ENCODE results near the gene IGSF11. TPM values are rescaled to one million over a fixed set of nuclear protein-coding genes. Genes with fewer than 3 reads are reported as not detected.

IGSF11 gene
- total and polyA plus RNA-seq, 9 of the 15 experiments (the other 6 are each of a cell fraction or from before 2014, with no cell fraction given) = 1.2 to 2.8 (median 1.7) TPM

- in situ Hi-C loops (cut with MboI) (no loop called here), intact Hi-C loops (cut with micrococcal nuclease) (no loop called here)
- POLR2A ChIA-PET = no interaction called here
- H3K27ac ChIP-seq (ENCODE audit: extremely low read depth, low read depth, low read length) = no peak overlapping the region
- H3K4me1 ChIP-seq (replicated peaks in 1 of 2; ENCODE audit: control insufficient read depth in 2 of 2, insufficient read depth in 2 of 2, low read length in 2 of 2) = peaks cover 0 to 17% of the 10 kb centered on the region in 2 experiments; a peak in 3 of 5 replicates
- BruUV-seq (replicated peaks) = no TSS peak
- CTCF ChIA-PET (ENCODE audit: low intra/inter-chr PET ratio) = no interaction called here
- DNase-seq (ENCODE audit: extremely low read depth in 1 of 4, low spot score in 3 of 4) = no peak
- H3K79me2 ChIP-seq (ENCODE audit: control insufficient read depth, insufficient read depth, low read length) = no peaks in the 10 kb centered on the region
- no peak overlapping the region for H3K4me2 ChIP-seq (ENCODE audit: insufficient read depth, low read length)
- H3K27me3 ChIP-seq (ENCODE audit: control insufficient read depth in 2 of 2, insufficient read depth in 2 of 2, low read length in 2 of 2) = no peaks in the 10 kb centered on the region
- H2AFZ ChIP-seq (ENCODE audit: low read depth, low read length) = no peak overlapping the region
- no peak overlapping the region for H3K4me3 ChIP-seq
- H3K9me3 ChIP-seq (replicated peaks; ENCODE audit: control insufficient read depth, insufficient read depth, low read depth, low read length) = no peaks in the 10 kb centered on the region
- ATAC-seq = no peak
- no peak for FAIRE-seq
- no peak overlapping the region for H3K9ac ChIP-seq (ENCODE audit: insufficient read depth in 1 of 2, low read depth in 2 of 2, low read length in 2 of 2)
- 66% methylated on average over 6 of the region's 6 CpGs for WGBS (ENCODE audit: insufficient coverage, low coverage, missing lambda C conversion rate)
- TF ChIP-seq PBX2 (CRISPR knock-in tag; IDR thresholded peaks at IDR 0.05; ENCODE audit: low read depth) = no peak
- TF ChIP-seq PBX2 (tag; conservative IDR thresholded peaks at IDR 0.05; ENCODE audit: low read depth) = peak; percentile 49
- no peak for TF ChIP-seq FOXJ3 (CRISPR knock-in tag; IDR thresholded peaks at IDR 0.05)
- no peak for TF ChIP-seq ETV1 (tag; conservative IDR thresholded peaks at IDR 0.05; ENCODE audit: low read depth)
- no peaks in the 10 kb centered on the region for H4K20me1 ChIP-seq (replicated peaks; ENCODE audit: control insufficient read depth, insufficient read depth, low read length)
- no peaks in the 10 kb centered on the region for H3K9me1 ChIP-seq (ENCODE audit: control insufficient read depth, insufficient read depth, low read length)
- H3K36me3 ChIP-seq (ENCODE audit: control insufficient read depth, insufficient read depth, low read length) = no peaks in the 10 kb centered on the region
These were observed 46.2 kb downstream of the IGSF11 start for GRCh38 chr3:118988198-118989130.
